B cell (primary cell): Measurements from ENCODE around the gene SFMBT1. TPM values are rescaled to one million over a fixed set of nuclear protein-coding genes. Genes with fewer than 3 reads are reported as not detected.
A peak's percentile ranks its signal among the peaks of the same experiment; 100 is the strongest.

Experiments used
- ATAC-seq: fragments of 200-7000 bp; cut with Tn5 transposase; one replicate; pipeline ENCODE4 v1.10.0; 2021; ENCODE audit warnings: low read depth, mild to moderate bottlenecking, moderate number of reproducible peaks, moderate library complexity
- CTCF ChIA-PET: fragments of 350-600 bp; sonication (Branson Sonifier 250); formaldehyde crosslinking; loops from one replicate; lab custom pipeline; 2021; ENCODE audit warnings: antibody characterized with exemption, inconsistent platforms; lab: Charles Lee
- POLR2A ChIA-PET: fragments of 350-600 bp; sonication (Branson Sonifier 250); formaldehyde crosslinking; loops from one replicate; lab custom pipeline; 2021; ENCODE audit warnings: antibody characterized with exemption; lab: Charles Lee
- DNase-seq: peaks from one replicate; pipeline ENCODE4 v3.0.0; 2013
- H2AFZ ChIP-seq: 2 replicates; pipeline ENCODE4 v1.6.1; 2012; ENCODE audit warnings: mild to moderate bottlenecking, low read depth, low read length; ENCODE audit not compliant: insufficient read depth, poor library complexity, severe bottlenecking
- H3K27ac ChIP-seq, 2 donors: 1 replicate in 1 of 2; 2 replicates in 1 of 2; pipeline ENCODE4 v1.5.1; 2012 to 2013; ENCODE audit warnings: low read length in 2 of 2, mild to moderate bottlenecking in 2 of 2, moderate library complexity in 1 of 2
- H3K27me3 ChIP-seq, 4 experiments: fragments of 200-600 bp in 1 of 4; sonication (generic) in 1 of 4; replicated peaks in 1 of 4; 1 replicate in 2 of 4; 2 replicates in 2 of 4; pipeline versions ENCODE4 v1.6.1 to v1.7.0; 2013 to 2016; ENCODE audit warnings: low read length in 3 of 4, mild to moderate bottlenecking in 2 of 4, mixed read lengths in 1 of 4, moderate library complexity in 1 of 4; ENCODE audit not compliant: insufficient read depth in 4 of 4, control insufficient read depth in 3 of 4; ENCODE audit errors: control extremely low read depth in 1 of 4
- H3K36me3 ChIP-seq, 2 experiments: replicated peaks in 1 of 2; 1 replicate in 1 of 2; 2 replicates in 1 of 2; pipeline versions ENCODE4 v1.6.1 to v1.7.1; 2013; ENCODE audit warnings: low read length in 1 of 2; ENCODE audit not compliant: insufficient read depth in 2 of 2, control insufficient read depth in 1 of 2; ENCODE audit errors: control extremely low read depth in 1 of 2, extremely low read depth in 1 of 2
- H3K4me1 ChIP-seq, 2 donors: fragments of 200-600 bp in 1 of 2; sonication (generic) in 1 of 2; 1 replicate in 1 of 2; 2 replicates in 1 of 2; pipeline versions ENCODE4 v1.5.1 to v1.6.1; 2013 to 2017; ENCODE audit warnings: low read length in 2 of 2; ENCODE audit not compliant: control insufficient read depth in 2 of 2, insufficient read depth in 2 of 2
- H3K4me2 ChIP-seq: replicated peaks from 2 replicates; pipeline ENCODE3; 2012; ENCODE audit warnings: mild to moderate bottlenecking, low read depth, low read length; ENCODE audit not compliant: poor library complexity, severe bottlenecking
- H3K4me3 ChIP-seq, 5 experiments: fragments of 200-600 bp in 1 of 5; sonication (generic) in 1 of 5; 1 replicate in 3 of 5; 2 replicates in 2 of 5; pipeline versions ENCODE4 v1.5.1 to v1.7.0; 2011 to 2016; ENCODE audit warnings: low read length in 4 of 5, mild to moderate bottlenecking in 4 of 5, low read depth in 2 of 5, control low read depth in 1 of 5, moderate library complexity in 1 of 5; ENCODE audit not compliant: insufficient read depth in 1 of 5; ENCODE audit errors: control extremely low read depth in 1 of 5, extremely low read depth in 1 of 5
- H3K79me2 ChIP-seq: fragments of 200-600 bp; sonication (generic); one replicate; pipeline ENCODE4 v1.6.0; 2016; ENCODE audit warnings: low read length; ENCODE audit not compliant: control insufficient read depth, insufficient read depth
- H3K9ac ChIP-seq: fragments of 200-600 bp; sonication (generic); 2 replicates; pipeline ENCODE4 v1.6.1; 2017; ENCODE audit warnings: mild to moderate bottlenecking, low read length, moderate library complexity
- H3K9me3 ChIP-seq, 3 donors: one replicate each; pipeline versions ENCODE4 v1.6.1 to v1.7.1; 2013; ENCODE audit warnings: low read length in 2 of 3; ENCODE audit not compliant: control insufficient read depth in 2 of 3, insufficient read depth in 1 of 3; ENCODE audit errors: control extremely low read depth in 1 of 3
- H4K20me1 ChIP-seq: 2 replicates; pipeline ENCODE4 v1.6.0; 2012; ENCODE audit warnings: mild to moderate bottlenecking, low read length; ENCODE audit not compliant: insufficient read depth, control insufficient read depth, poor library complexity, severe bottlenecking
- H3K27ac Mint-ChIP-seq: one replicate; pipeline ENCODE4 v1.8.0; 2021; ENCODE audit warnings: mixed read lengths
- H3K27me3 Mint-ChIP-seq: one replicate; pipeline ENCODE4 v1.8.0; 2021; ENCODE audit warnings: mixed read lengths
- H3K4me1 Mint-ChIP-seq: one replicate; pipeline ENCODE4 v1.8.0; 2021; ENCODE audit warnings: mixed read lengths
- H3K4me3 Mint-ChIP-seq: one replicate; pipeline ENCODE4 v1.8.0; 2021; ENCODE audit warnings: mixed read lengths
- H3K9me3 Mint-ChIP-seq: one replicate; pipeline ENCODE4 v1.8.0; 2022; ENCODE audit warnings: mixed read lengths; ENCODE audit not compliant: insufficient read depth
- CTCF ChIP-seq: fragments of 200-600 bp; IDR thresholded peaks from one replicate; pipeline ENCODE4 v1.8.0; 2022; ENCODE audit warnings: antibody characterized with exemption, mild to moderate bottlenecking
- EZH2 ChIP-seq: IDR thresholded peaks from 2 replicates; pipeline ENCODE4 v1.6.1; 2012; ENCODE audit warnings: borderline replicate concordance, low read depth, mild to moderate bottlenecking, moderate library complexity, low read length; ENCODE audit not compliant: insufficient read depth, poor library complexity, severe bottlenecking
- WGBS: methylation state at CpG from one replicate; pipeline ENCODE4 v1.1.5; 2013; ENCODE audit warnings: missing lambda C conversion rate; ENCODE audit not compliant: insufficient coverage; 5-methylcytosine and 5-hydroxymethylcytosine counted together
- intact Hi-C: fragments of 100-400 bp; cut with micrococcal nuclease; formaldehyde crosslinking; loops from one replicate; pipeline ENCODE4 v1.10.0; 2022
- polyA plus RNA-seq: library from polyadenylated mRNA; depleted of rRNA; stranded (reverse); fragments of >200 nt; gene quantifications from 2 replicates; pipeline ENCODE4 v1.2.3, GENCODE V29; 2012
- total RNA-seq, 2 donors: library from RNA; stranded (reverse); fragments of 120-200 nt in 1 of 2; gene quantifications; 1 replicate in 1 of 2; 2 replicates in 1 of 2; pipeline versions ENCODE4 v1.2.3 to v1.2.4, GENCODE V29; 2013 to 2022

The SFMBT1 gene
- total and polyA plus RNA-seq, 2 donors (not counting 1 experiment from before 2014, with no cell fraction given): 9.9 to 55.8 TPM

GRCh38 chr3:53032609-53033008 is 13.3 kb downstream of the SFMBT1 start:
- Mint-ChIP-seq H3K27ac (no peak overlapping the region), H3K27me3 (no peaks in the 10 kb centered on the region), H3K4me1 (peaks cover 51% of the 10 kb centered on the region), H3K4me3 (no peak overlapping the region), H3K9me3 (no peaks in the 10 kb centered on the region)
- ChIA-PET CTCF (interaction anchor here (0.7 kb wide), 1 partner anchor 270 kb away, joined by 3 read pairs; no protein-coding TSS in a partner anchor), POLR2A (no interaction called here)
- Histone ChIP-seq H3K4me1 (peaks cover 13% of the 10 kb centered on the region in 2 donors), H3K79me2 (peaks cover 93% of the 10 kb centered on the region), H4K20me1 (peaks cover 20% of the 10 kb centered on the region), H3K9me3 (no peaks in the 10 kb centered on the region), H2AFZ (no peak overlapping the region), H3K36me3 (no peaks in the 10 kb centered on the region), H3K27me3 (no peaks in the 10 kb centered on the region), H3K9ac (no peak overlapping the region), H3K4me3 (no peak overlapping the region), H3K4me2 (no peak overlapping the region), H3K27ac (no peak overlapping the region)
- no peak for TF ChIP-seq EZH2
- TF ChIP-seq CTCF: no peak
- no peak for ATAC-seq
- no peak for DNase-seq
- intact Hi-C loops: no loop called here

- ChIA-PET POLR2A (interaction anchor here (0.9 to 1.3 kb wide), 2 partner anchors 14 to 15 kb away, joined by 3 to 5 read pairs; partner anchors contain the start of gene SFMBT1), CTCF (interaction anchor here (0.9 to 1.1 kb wide), 2 partner anchors 13 to 44 kb away, joined by 3 to 5 read pairs; no protein-coding TSS in a partner anchor)
- peak overlapping the region in 1 of 2 donors; percentile 35 for H3K27ac ChIP-seq
- TF ChIP-seq CTCF (no peak), EZH2 (no peak)
- no peaks in the 10 kb centered on the region for H3K27me3 Mint-ChIP-seq
- H3K36me3 ChIP-seq: no peaks in the 10 kb centered on the region
- no peaks in the 10 kb centered on the region for H3K27me3 ChIP-seq
- peaks cover 11% of the 10 kb centered on the region for H4K20me1 ChIP-seq
- peak overlapping the region; percentile 86 for H3K27ac Mint-ChIP-seq
- peak overlapping the region; percentile 55 for H3K4me2 ChIP-seq
- H3K9ac ChIP-seq: no peak overlapping the region
- peaks cover 88% of the 10 kb centered on the region for H3K79me2 ChIP-seq
- intact Hi-C loops: no loop called here
- peaks cover 48% of the 10 kb centered on the region for H3K4me1 Mint-ChIP-seq
- H3K9me3 ChIP-seq: no peaks in the 10 kb centered on the region
- H3K4me3 ChIP-seq: peak overlapping the region in 1 of 5 experiments; percentile 7
- 60% methylated on average over 2 of the region's 4 CpGs for WGBS
- H3K9me3 Mint-ChIP-seq: no peaks in the 10 kb centered on the region
- ATAC-seq (peak; percentile 83), DNase-seq (peak; percentile 36)
- H3K4me1 ChIP-seq: peaks cover 13% of the 10 kb centered on the region in 2 donors
- H2AFZ ChIP-seq: peak overlapping the region; percentile 40
- H3K4me3 Mint-ChIP-seq: peak overlapping the region; percentile 71
These were observed 15.0 kb downstream of the SFMBT1 start for GRCh38 chr3:53030619-53031449.
